Colonic mucosa (tissue), 4 donors: ENCODE data around the gene BTBD7. TPM values are rescaled to one million over a fixed set of nuclear protein-coding genes. Genes with fewer than 3 reads are reported as not detected.

Experiments
- DNase-seq: peaks from one replicate; pipeline ENCODE4 v3.0.0-alpha.2; 2020
- H3K27ac ChIP-seq: fragments of 200-600 bp; one replicate; pipeline ENCODE4 v1.8.0; 2021
- H3K27me3 ChIP-seq: fragments of 200-600 bp; one replicate; pipeline ENCODE4 v1.8.0; 2021
- H3K36me3 ChIP-seq: fragments of 200-600 bp; one replicate; pipeline ENCODE4 v1.8.0; 2021
- H3K4me1 ChIP-seq: fragments of 200-600 bp; one replicate; pipeline ENCODE4 v1.8.0; 2021; ENCODE audit warnings: mild to moderate bottlenecking
- H3K4me3 ChIP-seq: fragments of 200-600 bp; one replicate; pipeline ENCODE4 v1.8.0; 2021
- H3K9ac ChIP-seq, 2 donors: one replicate each; pipeline ENCODE4 v1.7.0; 2013; ENCODE audit warnings: control low read depth in 2 of 2, low read depth in 2 of 2, low read length in 2 of 2
- H3K9me3 ChIP-seq: fragments of 200-600 bp; one replicate; pipeline ENCODE4 v1.8.0; 2021
- intact Hi-C: fragments of 100-400 bp; cut with DNase I; formaldehyde crosslinking; loops from one replicate; pipeline ENCODE4 v1.14.1; 2022
- total RNA-seq, 2 donors: library from RNA; stranded (reverse); fragmentation: NEBNext Ultra II Directional in 1 of 2; extraction: Animal tissue kit (Norgen Biotek cat#: 25700) in 1 of 2; gene quantifications; one replicate each; pipeline ENCODE4 v1.2.1, GENCODE V29; 2021
- TF ChIP-seq, protein P1 (sequence below): fragments of 200-600 bp; IDR thresholded peaks from one replicate; pipeline ENCODE4 v1.8.0; 2022; ENCODE audit warnings: antibody characterized with exemption, mild to moderate bottlenecking
- donor health status: healthy.
- donor health status: DM: no; HTN: no; CAD: no.
- donor health status: DM: no; HTN: no; CAD: no.

The BTBD7 gene
- total RNA-seq, 2 donors from 2014 or later: 31.8 to 35.5 TPM

DNA sequence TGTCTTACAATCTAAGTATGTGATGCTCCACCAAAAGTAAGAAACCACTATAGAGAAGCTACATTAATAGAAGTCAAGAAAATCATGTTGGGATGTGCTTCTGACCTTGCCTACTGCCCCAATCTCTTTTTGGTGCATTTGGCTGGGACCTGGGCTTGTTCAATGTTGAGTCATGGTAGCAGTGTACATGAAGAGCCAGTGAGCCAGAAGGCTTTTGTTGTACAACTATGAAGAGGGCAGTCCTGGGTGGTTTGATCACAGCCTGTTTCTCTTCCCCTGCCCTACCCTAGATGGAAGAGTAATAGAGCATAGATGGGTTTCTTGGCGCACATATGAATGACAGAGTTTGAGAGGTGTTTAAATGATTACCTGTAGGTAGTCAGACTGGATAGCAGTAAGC lies 69.4 kb downstream of the BTBD7 start:
- Histone ChIP-seq H3K27me3 (no peaks in the 10 kb centered on the region), H3K9me3 (no peaks in the 10 kb centered on the region), H3K4me3 (no peak overlapping the region), H3K9ac (no peak overlapping the region), H3K36me3 (no peaks in the 10 kb centered on the region), H3K4me1 (no peaks in the 10 kb centered on the region), H3K27ac (no peak overlapping the region)
- intact Hi-C loops: no loop called here
- DNase-seq: no peak
- TF ChIP-seq, protein P1, sequence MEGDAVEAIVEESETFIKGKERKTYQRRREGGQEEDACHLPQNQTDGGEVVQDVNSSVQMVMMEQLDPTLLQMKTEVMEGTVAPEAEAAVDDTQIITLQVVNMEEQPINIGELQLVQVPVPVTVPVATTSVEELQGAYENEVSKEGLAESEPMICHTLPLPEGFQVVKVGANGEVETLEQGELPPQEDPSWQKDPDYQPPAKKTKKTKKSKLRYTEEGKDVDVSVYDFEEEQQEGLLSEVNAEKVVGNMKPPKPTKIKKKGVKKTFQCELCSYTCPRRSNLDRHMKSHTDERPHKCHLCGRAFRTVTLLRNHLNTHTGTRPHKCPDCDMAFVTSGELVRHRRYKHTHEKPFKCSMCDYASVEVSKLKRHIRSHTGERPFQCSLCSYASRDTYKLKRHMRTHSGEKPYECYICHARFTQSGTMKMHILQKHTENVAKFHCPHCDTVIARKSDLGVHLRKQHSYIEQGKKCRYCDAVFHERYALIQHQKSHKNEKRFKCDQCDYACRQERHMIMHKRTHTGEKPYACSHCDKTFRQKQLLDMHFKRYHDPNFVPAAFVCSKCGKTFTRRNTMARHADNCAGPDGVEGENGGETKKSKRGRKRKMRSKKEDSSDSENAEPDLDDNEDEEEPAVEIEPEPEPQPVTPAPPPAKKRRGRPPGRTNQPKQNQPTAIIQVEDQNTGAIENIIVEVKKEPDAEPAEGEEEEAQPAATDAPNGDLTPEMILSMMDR: no peak

DNA sequence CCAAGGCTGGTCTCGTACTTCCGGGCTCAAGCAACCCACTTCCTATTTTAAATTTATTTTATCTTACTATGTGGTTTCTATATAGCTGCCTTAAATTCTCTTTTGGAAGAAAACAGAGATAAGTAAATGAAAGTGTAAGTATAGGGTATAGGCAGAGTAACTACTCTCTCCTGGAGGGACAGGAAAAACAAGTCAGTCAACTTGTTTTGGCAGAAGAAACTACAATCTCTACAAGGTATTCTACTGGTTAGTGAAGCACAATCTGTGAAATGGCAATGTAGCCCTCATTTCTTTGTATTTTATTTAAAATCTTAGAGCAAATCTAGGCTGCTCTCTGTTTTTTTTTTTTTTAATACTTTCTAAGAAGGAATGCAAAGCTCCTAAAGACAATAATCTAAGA lies 70.4 kb downstream of the BTBD7 start:
- TF ChIP-seq, protein P1: no peak
- no peaks in the 10 kb centered on the region for H3K36me3 ChIP-seq
- no peak for DNase-seq
- H3K27me3 ChIP-seq: no peaks in the 10 kb centered on the region
- no peak overlapping the region for H3K4me3 ChIP-seq
- H3K9ac ChIP-seq: no peak overlapping the region
- H3K27ac ChIP-seq: no peak overlapping the region
- intact Hi-C loops: no loop called here
- H3K4me1 ChIP-seq: no peaks in the 10 kb centered on the region
- H3K9me3 ChIP-seq: no peaks in the 10 kb centered on the region

GRCh38 chr14:93249128-93249831 lies 83.6 kb downstream of the BTBD7 start:
- Histone ChIP-seq H3K9ac (no peak overlapping the region), H3K27ac (no peak overlapping the region), H3K9me3 (no peaks in the 10 kb centered on the region), H3K27me3 (no peaks in the 10 kb centered on the region), H3K36me3 (no peaks in the 10 kb centered on the region), H3K4me3 (no peak overlapping the region), H3K4me1 (no peaks in the 10 kb centered on the region)
- TF ChIP-seq, protein P1: no peak
- intact Hi-C loops: no loop called here
- no peak for DNase-seq

DNA sequence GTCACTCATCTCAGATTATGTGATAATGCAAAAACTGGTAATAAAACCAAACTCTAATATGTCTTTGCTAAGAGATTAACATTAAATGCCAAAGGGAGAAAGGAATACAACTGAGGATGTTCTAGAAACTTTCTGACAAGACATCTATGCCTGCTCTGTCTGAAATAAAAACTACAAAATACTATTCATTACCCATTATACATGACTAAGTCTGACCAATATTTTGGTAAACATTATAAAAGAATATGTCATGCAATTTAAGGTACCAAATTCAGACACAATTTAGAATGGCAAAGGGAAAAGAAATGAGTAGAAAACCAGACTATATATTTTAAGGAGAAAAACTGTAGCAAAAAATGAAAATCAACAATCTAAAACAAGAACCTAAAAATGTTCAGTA lies 86.3 kb downstream of the BTBD7 start:
- no peak for DNase-seq
- Histone ChIP-seq H3K27ac (no peak overlapping the region), H3K4me1 (no peaks in the 10 kb centered on the region), H3K9me3 (no peaks in the 10 kb centered on the region), H3K27me3 (no peaks in the 10 kb centered on the region), H3K9ac (no peak overlapping the region), H3K4me3 (no peak overlapping the region), H3K36me3 (no peaks in the 10 kb centered on the region)
- TF ChIP-seq, protein P1: no peak
- intact Hi-C loops: no loop called here

GRCh38 chr14:93245764-93246420 lies 86.9 kb downstream of the BTBD7 start:
- Histone ChIP-seq H3K9ac (no peak overlapping the region), H3K4me3 (no peak overlapping the region), H3K27ac (no peak overlapping the region), H3K36me3 (no peaks in the 10 kb centered on the region), H3K27me3 (no peaks in the 10 kb centered on the region), H3K4me1 (no peaks in the 10 kb centered on the region), H3K9me3 (no peaks in the 10 kb centered on the region)
- TF ChIP-seq, protein P1: no peak
- intact Hi-C loops: no loop called here
- DNase-seq: no peak
